ENCODE results near the gene CCR7.
A peak's percentile ranks its signal among the peaks of the same experiment; 100 is the strongest.

DNA sequence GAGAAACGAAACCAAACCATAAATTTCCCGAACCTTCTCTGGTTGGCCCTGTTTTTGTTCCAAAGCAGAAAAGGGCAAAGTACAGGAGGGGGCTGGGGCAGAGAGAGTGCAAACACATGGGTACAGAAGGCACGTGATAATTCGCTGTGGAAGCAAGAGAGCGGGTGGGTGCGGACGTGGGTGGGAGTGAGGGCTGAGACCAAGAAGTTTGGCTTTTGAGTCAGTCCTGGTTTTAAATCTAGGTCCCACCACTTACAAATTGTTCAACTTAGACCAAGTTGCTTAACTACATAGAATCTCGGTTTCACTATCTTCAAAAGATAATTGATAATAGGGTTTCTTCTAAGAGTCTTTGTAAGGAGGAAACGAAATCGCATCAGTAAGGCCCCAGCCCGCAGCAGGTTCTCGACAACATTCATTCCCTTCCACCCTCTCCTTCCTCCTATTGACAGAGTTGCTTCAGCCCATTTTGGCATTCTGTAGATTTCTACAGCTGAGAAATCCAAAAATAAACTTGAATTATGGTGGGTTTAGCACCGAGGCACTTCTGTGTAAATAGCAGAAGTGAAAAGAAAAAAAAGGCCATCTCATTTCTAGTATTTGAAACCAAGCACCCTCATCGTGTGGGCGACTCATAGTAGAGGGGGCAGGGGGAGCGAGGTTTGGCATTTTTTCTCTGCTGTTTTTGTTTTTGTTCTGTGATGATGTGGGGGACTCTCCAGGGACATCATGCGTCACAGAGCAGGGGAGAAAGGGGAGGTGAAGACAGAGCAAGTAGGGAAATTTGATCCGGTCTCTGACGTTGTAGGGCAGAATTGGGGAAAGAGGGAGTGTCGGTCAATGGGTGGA, 33.6 kb upstream of the CCR7 start:
- TF ChIP-seq, protein P1, sequence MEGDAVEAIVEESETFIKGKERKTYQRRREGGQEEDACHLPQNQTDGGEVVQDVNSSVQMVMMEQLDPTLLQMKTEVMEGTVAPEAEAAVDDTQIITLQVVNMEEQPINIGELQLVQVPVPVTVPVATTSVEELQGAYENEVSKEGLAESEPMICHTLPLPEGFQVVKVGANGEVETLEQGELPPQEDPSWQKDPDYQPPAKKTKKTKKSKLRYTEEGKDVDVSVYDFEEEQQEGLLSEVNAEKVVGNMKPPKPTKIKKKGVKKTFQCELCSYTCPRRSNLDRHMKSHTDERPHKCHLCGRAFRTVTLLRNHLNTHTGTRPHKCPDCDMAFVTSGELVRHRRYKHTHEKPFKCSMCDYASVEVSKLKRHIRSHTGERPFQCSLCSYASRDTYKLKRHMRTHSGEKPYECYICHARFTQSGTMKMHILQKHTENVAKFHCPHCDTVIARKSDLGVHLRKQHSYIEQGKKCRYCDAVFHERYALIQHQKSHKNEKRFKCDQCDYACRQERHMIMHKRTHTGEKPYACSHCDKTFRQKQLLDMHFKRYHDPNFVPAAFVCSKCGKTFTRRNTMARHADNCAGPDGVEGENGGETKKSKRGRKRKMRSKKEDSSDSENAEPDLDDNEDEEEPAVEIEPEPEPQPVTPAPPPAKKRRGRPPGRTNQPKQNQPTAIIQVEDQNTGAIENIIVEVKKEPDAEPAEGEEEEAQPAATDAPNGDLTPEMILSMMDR (IDR thresholded peaks at IDR 0.05 in 8 of 11, conservative IDR thresholded peaks at IDR 0.05 in 3 of 11), result no peak
- TF ChIP-seq POLR2AphosphoS5 (IDR thresholded peaks at IDR 0.05), result peak in 1 of 3 donors; percentile 60
- no peak for TF ChIP-seq POLR2A (IDR thresholded peaks at IDR 0.05)

All from spleen (tissue), 7 donors.